Measurements from ENCODE around the gene MYO1B.

GRCh38 chr2:191402966-191403565, 157.9 kb downstream of the MYO1B start:
- no peak for TF ChIP-seq CTCF (conservative IDR thresholded peaks at IDR 0.05; ENCODE audit: low read length)
- TF ChIP-seq EZH2phosphoT487 (IDR thresholded peaks at IDR 0.05; ENCODE audit: borderline replicate concordance): no peak

Measured in Loucy (cell line).